Kidney (tissue), 14 donors: ENCODE measurements around the gene DCPS. TPM values are rescaled to one million over a fixed set of nuclear protein-coding genes. Genes with fewer than 3 reads are reported as not detected.

Experiments
- DNase-seq, 5 donors: peaks; one replicate each; pipeline ENCODE4 v3.0.0-alpha.2; 2013 to 2020
- FAIRE-seq: peaks from 2 replicates; lab custom pipeline; 2012; peaks lifted over from hg19 to GRCh38; lab: Jason Lieb, UNC
- H3K27ac ChIP-seq, 2 donors: one replicate each; pipeline ENCODE4 v1.7.0; 2013; ENCODE audit warnings: low read depth in 2 of 2, low read length in 2 of 2, inconsistent platforms in 1 of 2
- H3K27me3 ChIP-seq: one replicate; pipeline ENCODE4 v1.7.1; 2013; ENCODE audit warnings: low read length, inconsistent platforms; ENCODE audit not compliant: control insufficient read depth, insufficient read depth
- H3K36me3 ChIP-seq, 3 donors: one replicate each; pipeline versions ENCODE4 v1.7.0 to v1.7.1; 2013; ENCODE audit warnings: low read length in 3 of 3, control low read depth in 1 of 3, inconsistent platforms in 1 of 3; ENCODE audit not compliant: insufficient read depth in 3 of 3, control insufficient read depth in 2 of 3
- H3K4me1 ChIP-seq, 3 donors: one replicate each; pipeline versions ENCODE4 v1.7.0 to v1.7.1; 2013; ENCODE audit warnings: low read length in 3 of 3, inconsistent platforms in 1 of 3, low read depth in 1 of 3; ENCODE audit not compliant: control insufficient read depth in 2 of 3, insufficient read depth in 2 of 3
- H3K4me3 ChIP-seq, 3 donors: one replicate each; pipeline versions ENCODE4 v1.7.0 to v1.8.1; 2013; ENCODE audit warnings: low read length in 3 of 3, control low read depth in 1 of 3, inconsistent platforms in 1 of 3
- H3K9ac ChIP-seq, 3 donors: one replicate each; pipeline versions ENCODE4 v1.7.0 to v1.7.1; 2013; ENCODE audit warnings: low read length in 3 of 3, control low read depth in 1 of 3, inconsistent platforms in 1 of 3
- H3K9me3 ChIP-seq, 3 donors: one replicate each; pipeline versions ENCODE4 v1.7.0 to v1.7.1; 2013; ENCODE audit warnings: low read length in 3 of 3, control low read depth in 1 of 3, inconsistent platforms in 1 of 3; ENCODE audit not compliant: control insufficient read depth in 2 of 3, insufficient read depth in 1 of 3
- CTCF ChIP-seq: IDR thresholded peaks from 3 replicates; pipeline ENCODE4 v1.5.1; 2012; ENCODE audit warnings: mild to moderate bottlenecking, moderate library complexity, borderline replicate concordance; ENCODE audit not compliant: insufficient read depth; ENCODE audit errors: extremely low read depth
- intact Hi-C: fragments of 100-400 bp; cut with DNase I; formaldehyde crosslinking; loops from one replicate; pipeline ENCODE4 v1.11.1; 2022
- polyA plus RNA-seq: library from polyadenylated mRNA; stranded (reverse); fragments of 350-450 nt; fragmentation: Illumina TruSeq; extraction: RNeasy Lipid Tissue Mini Kit (QIAGEN cat#74804); gene quantifications from one replicate; pipeline ENCODE4 v1.2.3, GENCODE V29; 2014; ENCODE audit warnings: low read depth, low replicate concordance; ENCODE audit not compliant: insufficient read depth
- total RNA-seq: library from RNA; stranded (reverse); fragmentation: NEBNext Ultra II Directional; extraction: Animal tissue kit (Norgen Biotek cat#: 25700); gene quantifications from one replicate; pipeline ENCODE4 v1.2.1, GENCODE V29; 2021
- donor health status: control.
- donor health status: control.
- donor health status: control.
- donor health status: control.
- donor health status: control.
- donor health status: DM: yes; HTN: yes; CAD: no.
- donor health status: Normal renal cell carcinoma (clear cell type).

The DCPS gene
- total and polyA plus RNA-seq, 2 donors from 2014 or later: 23.9 to 24.2 TPM

GRCh38 chr11:126337474-126338241 is 33.8 kb downstream of the DCPS start:
- H3K4me1 ChIP-seq: peaks cover 0 to 33% (median 11%) of the 10 kb centered on the region in 3 donors
- peak overlapping the region in 1 of 2 donors; percentile 2 for H3K27ac ChIP-seq
- no peaks in the 10 kb centered on the region for H3K9me3 ChIP-seq
- H3K27me3 ChIP-seq: no peaks in the 10 kb centered on the region
- DNase-seq (peak in 3 of 5 donors; percentile 19 to 52 (median 29)), FAIRE-seq (no peak)
- intact Hi-C loops: no loop called here
- H3K9ac ChIP-seq: no peak overlapping the region
- H3K4me3 ChIP-seq: no peak overlapping the region
- peaks cover 0 to 12% (median 3%) of the 10 kb centered on the region in 3 donors for H3K36me3 ChIP-seq
- no peak for TF ChIP-seq CTCF

- peak in 1 of 5 donors; percentile 30 for DNase-seq
- no peaks in the 10 kb centered on the region for H3K9me3 ChIP-seq
- no peak overlapping the region for H3K4me3 ChIP-seq
- H3K27ac ChIP-seq: peak overlapping the region; percentile 2 to 38
- peaks cover 0 to 30% (median 11%) of the 10 kb centered on the region in 3 donors for H3K4me1 ChIP-seq
- no peak overlapping the region for H3K9ac ChIP-seq
- no peak for FAIRE-seq
- peaks cover 0 to 16% (median 7%) of the 10 kb centered on the region in 3 donors for H3K36me3 ChIP-seq
- no peak for TF ChIP-seq CTCF
- intact Hi-C loops: no loop called here
- H3K27me3 ChIP-seq: no peaks in the 10 kb centered on the region
These were observed 34.6 kb downstream of the DCPS start for GRCh38 chr11:126338346-126339055.

GRCh38 chr11:126339073-126339862 is 35.4 kb downstream of the DCPS start:
- peaks cover 0 to 16% (median 11%) of the 10 kb centered on the region in 3 donors for H3K36me3 ChIP-seq
- H3K27ac ChIP-seq: peak overlapping the region; percentile 33 to 38
- H3K27me3 ChIP-seq: no peaks in the 10 kb centered on the region
- peaks cover 0 to 27% (median 11%) of the 10 kb centered on the region in 3 donors for H3K4me1 ChIP-seq
- DNase-seq (peak in 1 of 5 donors; percentile 51), FAIRE-seq (no peak)
- H3K4me3 ChIP-seq: no peak overlapping the region
- no peaks in the 10 kb centered on the region for H3K9me3 ChIP-seq
- TF ChIP-seq CTCF: no peak
- H3K9ac ChIP-seq: no peak overlapping the region
- intact Hi-C loops: no loop called here
